BLaER1 treated with 17β-estradiol and CSF1 and Interleukin-3, amounts not matched to agents 10 nM and 100 nM (cell line): ENCODE results near the gene HELZ2.
A peak's percentile ranks its signal among the peaks of the same experiment; 100 is the strongest.

Source experiments
- H3K27ac ChIP-seq, 11 experiments: shearing (Covaris generic); formaldehyde crosslinking; 2 replicates each; pipeline ENCODE4 v1.8.1; 2022
- H3K27me3 ChIP-seq, 11 experiments: shearing (Covaris generic); formaldehyde crosslinking; 2 replicates each; pipeline ENCODE4 v1.8.1; 2022
- H3K36me3 ChIP-seq, 11 experiments: shearing (Covaris generic); formaldehyde crosslinking; 2 replicates each; pipeline ENCODE4 v1.8.1; 2022
- H3K4me1 ChIP-seq, 10 experiments: shearing (Covaris generic); formaldehyde crosslinking; 2 replicates each; pipeline ENCODE4 v1.8.1; 2022
- H3K4me2 ChIP-seq, 11 experiments: shearing (Covaris generic); formaldehyde crosslinking; 2 replicates each; pipeline ENCODE4 v1.8.1; 2022
- H3K4me3 ChIP-seq, 10 experiments: shearing (Covaris generic); formaldehyde crosslinking; 2 replicates each; pipeline ENCODE4 v1.8.1; 2022
- H3K9ac ChIP-seq, 11 experiments: shearing (Covaris generic); formaldehyde crosslinking; 2 replicates each; pipeline ENCODE4 v1.8.1; 2022
- H3K9me3 ChIP-seq, 11 experiments: shearing (Covaris generic); formaldehyde crosslinking; replicated peaks in 1 of 11; 2 replicates each; pipeline ENCODE4 v1.8.1; 2022
- H4K20me1 ChIP-seq, 11 experiments: shearing (Covaris generic); formaldehyde crosslinking; 2 replicates each; pipeline ENCODE4 v1.8.1; 2022
- Cebpa-rat ChIP-seq, 11 experiments: shearing (Covaris generic); IDR thresholded peaks; 2 replicates each; pipeline ENCODE4 v1.8.1; 2022

Gene HELZ2

DNA sequence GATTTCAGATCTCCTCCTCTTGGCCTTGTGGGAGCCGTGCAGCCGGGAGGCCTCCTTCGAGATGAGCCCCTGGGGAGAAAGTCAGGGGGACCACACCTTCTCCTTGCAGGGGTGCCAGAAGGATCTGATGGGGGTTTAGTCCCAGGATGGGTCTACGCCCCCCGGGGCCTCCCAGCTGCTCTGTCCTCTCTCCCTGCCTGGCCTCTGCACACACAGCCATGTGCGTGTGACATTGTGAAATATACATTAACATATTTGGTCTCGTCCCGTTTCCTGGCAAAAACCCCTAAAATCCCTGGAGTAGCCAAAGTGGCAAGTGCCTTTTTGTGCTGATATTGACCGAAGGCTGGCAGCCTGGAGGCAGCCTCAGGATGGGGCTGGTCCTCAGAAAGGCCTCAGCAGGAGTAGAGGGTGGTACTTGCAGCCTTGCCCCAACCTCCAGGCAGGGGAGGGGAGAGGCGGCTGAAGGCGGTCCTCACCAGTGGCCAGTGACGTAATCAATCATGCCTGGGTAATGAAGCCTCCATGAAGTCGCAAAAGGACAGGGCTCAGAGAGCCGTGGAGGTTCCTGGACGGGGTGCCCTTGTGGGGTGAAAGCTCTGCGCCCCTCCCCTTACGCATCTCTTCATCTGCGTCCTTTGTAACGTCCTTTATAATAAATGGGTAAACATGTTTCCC, 5.1 kb upstream of the HELZ2 start:
- Histone ChIP-seq H3K36me3 (no peaks in the 10 kb centered on the region), H3K4me1 (peaks cover 7 to 44% (median 28%) of the 10 kb centered on the region in 10 experiments; a peak in 19 of 20 replicates), H3K27me3 (peaks cover 0 to 81% (median 7%) of the 10 kb centered on the region in 11 experiments; a peak in 9 of 22 replicates), H3K4me2 (peak overlapping the region in 6 of 11 experiments; percentile 3 to 42 (median 8); a peak in 5 of 22 replicates), H3K4me3 (no peak overlapping the region), H3K9me3 (no peaks in the 10 kb centered on the region), H3K9ac (no peak overlapping the region), H4K20me1 (peaks cover 0 to 11% (median 0%) of the 10 kb centered on the region in 11 experiments; a peak in 1 of 22 replicates), H3K27ac (no peak overlapping the region)
- 0 out of 22 replicates have a peak, but pooled peaks of 1 of the 11 experiments have one; percentile 11 for TF ChIP-seq Cebpa-rat (IDR thresholded peaks at IDR 0.05)

DNA sequence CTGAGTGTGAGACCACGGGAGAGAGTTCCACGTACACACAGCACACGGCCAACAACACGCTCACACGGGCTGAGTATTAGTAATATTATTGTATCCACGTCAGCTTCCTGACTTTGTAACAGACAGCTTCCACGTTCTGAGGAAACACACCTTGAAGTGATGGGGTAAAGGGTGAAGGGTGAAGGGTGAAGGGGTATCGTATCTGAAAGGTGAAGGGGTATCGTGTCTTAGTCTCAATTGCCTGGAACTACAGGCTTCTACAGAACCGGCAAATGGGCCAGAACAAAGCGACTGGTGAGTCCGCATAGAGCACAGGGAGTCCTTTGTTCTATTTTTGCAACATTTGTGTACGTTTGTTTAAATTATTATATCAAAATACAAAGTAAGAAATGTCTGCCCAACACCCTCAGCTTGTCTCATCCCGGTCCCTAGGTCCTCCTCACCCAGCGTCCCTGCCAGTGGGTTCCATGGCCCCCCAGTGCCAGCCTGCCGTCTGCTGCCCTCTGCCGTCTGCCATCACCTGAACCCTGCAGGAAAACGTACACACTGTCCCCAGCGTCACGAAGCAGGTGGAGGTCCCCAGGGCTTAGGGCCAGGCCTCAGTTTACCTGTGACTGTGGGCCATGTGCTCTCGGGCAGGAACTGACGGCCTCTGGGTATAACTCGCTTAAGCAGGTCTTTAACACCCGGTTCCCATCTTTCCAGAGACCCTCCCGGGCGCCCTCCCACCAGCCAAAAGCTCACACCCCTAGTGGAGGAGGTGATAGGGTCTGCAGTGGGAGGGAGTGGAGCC, 4.4 kb upstream of the HELZ2 start:
- Histone ChIP-seq H3K9ac (no peak overlapping the region), H3K4me2 (peak overlapping the region in 6 of 11 experiments; percentile 3 to 42 (median 8); a peak in 5 of 22 replicates), H3K4me1 (peaks cover 10 to 40% (median 26%) of the 10 kb centered on the region in 10 experiments; a peak in 19 of 20 replicates), H3K4me3 (no peak overlapping the region), H3K27me3 (peaks cover 1 to 79% (median 9%) of the 10 kb centered on the region in 11 experiments), H3K9me3 (no peaks in the 10 kb centered on the region), H3K36me3 (no peaks in the 10 kb centered on the region), H4K20me1 (peaks cover 0 to 14% (median 2%) of the 10 kb centered on the region in 11 experiments; a peak in 10 of 22 replicates), H3K27ac (no peak overlapping the region)
- no peak for TF ChIP-seq Cebpa-rat (IDR thresholded peaks at IDR 0.05)

DNA sequence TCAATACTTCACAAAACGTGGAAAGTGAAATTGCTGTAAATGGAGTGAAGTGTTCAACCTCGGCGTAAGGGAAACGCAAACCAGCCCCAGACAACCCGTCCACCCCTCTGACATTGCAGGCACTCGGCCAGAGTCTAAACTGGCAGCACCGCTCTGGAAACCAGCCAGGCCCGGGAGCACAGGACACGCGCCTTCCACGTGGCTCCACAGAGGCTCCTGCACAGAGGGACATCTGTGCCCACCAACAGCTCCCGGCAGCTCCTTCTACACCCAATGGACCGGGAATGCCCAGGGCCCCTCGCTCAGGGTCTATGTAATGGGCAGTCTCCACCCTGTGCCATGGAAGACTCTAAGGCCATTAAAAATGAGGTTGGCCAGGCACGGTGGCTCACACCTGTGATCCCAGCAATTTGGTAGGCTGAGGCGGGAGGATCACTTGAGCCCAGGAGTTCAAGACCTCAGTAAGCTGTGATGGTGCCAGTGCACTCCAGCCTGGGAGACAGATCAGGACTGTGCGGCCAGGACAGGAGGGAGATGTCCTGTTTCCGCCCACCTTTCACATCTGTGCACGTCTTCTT, 3.4 kb upstream of the HELZ2 start:
- Histone ChIP-seq H3K9me3 (no peaks in the 10 kb centered on the region), H3K27me3 (peaks cover 12 to 80% (median 19%) of the 10 kb centered on the region in 11 experiments), H3K4me3 (no peak overlapping the region), H3K4me2 (no peak overlapping the region), H3K9ac (no peak overlapping the region), H3K4me1 (peaks cover 14 to 38% (median 30%) of the 10 kb centered on the region in 10 experiments; a peak in 19 of 20 replicates), H4K20me1 (peaks cover 6 to 19% (median 12%) of the 10 kb centered on the region in 11 experiments; a peak in 21 of 22 replicates), H3K36me3 (peaks cover 0 to 6% (median 0%) of the 10 kb centered on the region in 11 experiments; a peak in 3 of 22 replicates), H3K27ac (no peak overlapping the region)
- no peak for TF ChIP-seq Cebpa-rat (IDR thresholded peaks at IDR 0.05)

DNA sequence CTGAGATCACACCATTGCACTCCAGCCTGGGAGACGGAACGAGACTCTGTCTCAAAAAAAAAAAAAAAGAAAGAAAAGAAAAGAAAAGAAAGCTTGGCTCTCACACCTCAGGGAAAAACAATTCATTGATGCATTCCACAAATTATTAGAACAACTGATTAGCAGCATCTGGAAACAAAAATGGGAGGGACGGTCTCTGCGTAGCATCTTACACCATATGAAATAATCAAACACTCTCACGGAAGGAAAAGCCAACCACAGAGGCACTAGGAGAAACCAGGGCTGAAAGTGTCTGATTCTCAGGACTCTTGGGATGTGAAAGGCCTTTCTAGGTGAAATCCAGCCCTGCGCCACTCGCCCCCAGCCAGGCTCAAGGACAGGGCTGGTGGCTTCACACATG, 2.3 kb upstream of the HELZ2 start:
- Histone ChIP-seq H4K20me1 (peaks cover 17 to 28% (median 22%) of the 10 kb centered on the region in 11 experiments), H3K27me3 (peaks cover 23 to 87% (median 30%) of the 10 kb centered on the region in 11 experiments), H3K4me3 (no peak overlapping the region), H3K4me1 (peaks cover 14 to 37% (median 30%) of the 10 kb centered on the region in 10 experiments; a peak in 19 of 20 replicates), H3K9me3 (no peaks in the 10 kb centered on the region), H3K27ac (no peak overlapping the region), H3K9ac (no peak overlapping the region), H3K36me3 (peaks cover 0 to 13% (median 0%) of the 10 kb centered on the region in 11 experiments; a peak in 3 of 22 replicates), H3K4me2 (no peak overlapping the region)
- no peak for TF ChIP-seq Cebpa-rat (IDR thresholded peaks at IDR 0.05)

DNA sequence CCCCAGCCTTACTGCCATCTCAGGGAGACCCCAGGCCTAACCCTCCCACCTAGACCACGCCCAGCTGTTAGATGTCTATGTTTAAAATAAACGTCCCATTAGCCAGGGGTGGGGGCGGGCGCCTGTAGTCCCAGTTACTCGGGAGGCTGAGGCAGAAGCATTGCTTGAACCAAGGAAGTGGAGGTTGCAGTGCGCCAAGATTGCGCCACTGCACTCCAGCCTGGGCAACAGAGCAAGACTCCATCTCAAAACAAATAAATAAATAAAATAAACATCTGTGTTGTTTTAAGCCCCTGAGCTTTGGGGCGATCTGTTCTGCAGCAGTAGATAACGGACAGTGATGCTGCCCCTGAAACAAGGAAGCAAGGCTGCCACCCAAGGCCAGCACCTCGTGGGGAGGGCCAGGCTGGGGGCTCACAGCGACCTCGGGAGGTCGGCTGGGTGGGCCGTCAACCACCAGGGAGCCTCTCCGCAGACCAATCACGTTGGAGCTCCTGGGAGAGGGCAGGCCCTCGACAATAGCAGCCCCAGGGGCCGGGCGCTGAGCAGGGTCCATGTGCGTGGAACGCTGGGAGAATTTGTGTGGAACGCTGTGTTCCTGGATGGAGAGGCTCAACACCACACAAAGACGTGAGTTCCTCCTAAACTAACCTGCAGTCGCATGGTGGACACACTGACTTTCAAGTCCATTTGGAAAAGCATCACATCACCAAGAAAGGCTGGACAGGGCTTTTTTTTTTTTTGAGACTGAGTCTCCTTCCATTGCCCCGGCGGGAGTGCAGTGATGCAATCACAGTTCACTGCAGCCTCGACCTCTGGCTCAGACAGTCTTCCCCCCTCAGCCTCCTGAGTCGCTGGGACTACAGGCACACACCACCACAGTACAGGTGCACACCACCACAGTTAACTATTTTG, 1.0 kb upstream of the HELZ2 start:
- Histone ChIP-seq H3K27ac (peak overlapping the region in 4 of 11 experiments; percentile 57 to 62 (median 59); a peak in 4 of 22 replicates), H3K4me1 (peaks cover 16 to 40% (median 34%) of the 10 kb centered on the region in 10 experiments), H3K36me3 (peaks cover 0 to 13% (median 0%) of the 10 kb centered on the region in 11 experiments; a peak in 3 of 22 replicates), H3K9me3 (no peaks in the 10 kb centered on the region), H3K4me3 (peak overlapping the region in 6 of 10 experiments; percentile 48 to 68 (median 54); a peak in 6 of 20 replicates), H3K27me3 (peaks cover 35 to 87% (median 42%) of the 10 kb centered on the region in 11 experiments), H3K4me2 (peak overlapping the region; percentile 86 to 96 (median 92)), H4K20me1 (peaks cover 28 to 41% (median 34%) of the 10 kb centered on the region in 11 experiments), H3K9ac (peak overlapping the region in 4 of 11 experiments; percentile 60 to 75 (median 66); a peak in 7 of 22 replicates)
- TF ChIP-seq Cebpa-rat (IDR thresholded peaks at IDR 0.05): 0 out of 22 replicates have a peak, but pooled peaks of 1 of the 11 experiments have one; percentile 35

DNA sequence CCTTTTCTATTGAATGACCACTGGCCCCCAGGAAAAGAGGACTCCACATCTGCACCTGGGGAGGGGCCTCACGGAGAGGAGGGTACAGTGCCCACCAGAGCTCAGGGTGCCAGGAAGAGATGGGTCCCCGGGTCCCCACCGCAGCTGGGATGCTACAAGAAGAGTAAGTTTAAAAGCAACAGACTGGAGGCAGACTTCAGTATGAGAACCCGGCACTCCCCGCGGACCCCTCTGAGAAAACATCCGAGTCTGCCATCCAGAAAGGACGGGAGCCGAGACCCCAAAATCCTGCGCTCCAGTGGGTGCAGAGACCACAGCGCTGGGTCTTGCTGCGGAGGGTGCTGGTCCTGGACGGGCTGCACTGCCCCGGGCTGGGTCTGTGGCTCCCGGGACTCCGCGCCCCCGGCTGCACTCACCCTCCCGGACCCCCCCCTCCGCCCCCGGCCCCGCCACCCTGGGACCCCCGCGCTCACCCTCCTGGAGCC, 350 bp downstream of the HELZ2 start:
- peaks cover 42 to 53% (median 48%) of the 10 kb centered on the region in 11 experiments for H4K20me1 ChIP-seq
- H3K4me1 ChIP-seq: peaks cover 29 to 46% (median 42%) of the 10 kb centered on the region in 10 experiments
- H3K4me3 ChIP-seq: peak overlapping the region; percentile 59 to 76 (median 64)
- peak overlapping the region; percentile 91 to 99 (median 97) for H3K4me2 ChIP-seq
- H3K9me3 ChIP-seq: no peaks in the 10 kb centered on the region
- no peak for TF ChIP-seq Cebpa-rat (IDR thresholded peaks at IDR 0.05)
- peaks cover 0 to 13% (median 0%) of the 10 kb centered on the region in 11 experiments; a peak in 3 of 22 replicates for H3K36me3 ChIP-seq
- H3K9ac ChIP-seq: peak overlapping the region; percentile 61 to 80 (median 76); a peak in 20 of 22 replicates
- H3K27me3 ChIP-seq: peaks cover 49 to 88% (median 53%) of the 10 kb centered on the region in 11 experiments
- H3K27ac ChIP-seq: peak overlapping the region in 9 of 11 experiments; percentile 43 to 68 (median 59); a peak in 14 of 22 replicates
